HepG2 (cell line): ENCODE results near the gene EIF4H. TPM values are rescaled to one million over a fixed set of nuclear protein-coding genes. Genes with fewer than 3 reads are reported as not detected.

ENCODE experiments used
- ATAC-seq: fragments of 200-7000 bp; cut with Tn5 transposase; 3 replicates; pipeline ENCODE4 v1.9.1; 2020; ENCODE audit warnings: mild to moderate bottlenecking, moderate library complexity
- BruUV-seq: library from RNA; stranded (reverse); fragments of 400-500 nt; replicated peaks from 2 replicates; lab custom pipeline; 2021; lab: Mats Ljungman, UMichigan
- CTCF ChIA-PET: fragments of 300-600 bp; formaldehyde crosslinking; extraction: SDS; loops from one replicate; lab custom pipeline; 2021; ENCODE audit warnings: low total read pairs, inconsistent platforms, low intra/inter-chr PET ratio; lab: Yijun Ruan, JAX
- POLR2A ChIA-PET: fragments of 350-600 bp; sonication (Branson Sonifier 250); formaldehyde crosslinking; loops from one replicate; lab custom pipeline; 2020; ENCODE audit warnings: antibody characterized with exemption, inconsistent platforms; lab: Yijun Ruan, JAX
- DNase-seq: peaks from one replicate; pipeline ENCODE4 v3.0.0-alpha.2; 2015; ENCODE audit warnings: low spot score
- FAIRE-seq: peaks from 3 replicates; lab custom pipeline; 2011; peaks lifted over from hg19 to GRCh38; lab: Jason Lieb, UNC
- H2AFZ ChIP-seq: one replicate; pipeline ENCODE4 v1.6.1; 2011; ENCODE audit warnings: low read length, inconsistent platforms
- H3K27ac ChIP-seq: fragments of 300-600 bp; 3 replicates; pipeline ENCODE4 v1.8.0; 2011; ENCODE audit warnings: mixed run types, mild to moderate bottlenecking, mixed read lengths, low read length, inconsistent platforms; ENCODE audit not compliant: insufficient read depth; ENCODE audit errors: extremely low read length
- H3K27me3 ChIP-seq, 2 experiments: fragments of 200-600 bp in 1 of 2; 2 replicates in 1 of 2; 3 replicates in 1 of 2; pipeline versions ENCODE4 v1.6.0 to v1.8.0; 2011; ENCODE audit warnings: low read length in 2 of 2, mild to moderate bottlenecking in 2 of 2, moderate library complexity in 2 of 2, inconsistent platforms in 1 of 2; ENCODE audit not compliant: insufficient read depth in 2 of 2, control insufficient read depth in 1 of 2
- H3K36me3 ChIP-seq, 2 experiments: fragments of 200-600 bp in 1 of 2; replicated peaks in 1 of 2; 2 replicates in 1 of 2; 3 replicates in 1 of 2; pipeline versions ENCODE4 v1.5.1 to v1.8.0; 2011; ENCODE audit warnings: low read length in 2 of 2, inconsistent platforms in 1 of 2; ENCODE audit not compliant: insufficient read depth in 2 of 2, control insufficient read depth in 1 of 2
- H3K4me1 ChIP-seq: 2 replicates; pipeline ENCODE4 v1.5.1; 2012; ENCODE audit warnings: low read length, inconsistent platforms; ENCODE audit not compliant: insufficient read depth
- H3K4me2 ChIP-seq: 2 replicates; pipeline ENCODE4 v1.6.0; 2011; ENCODE audit warnings: low read depth, low read length, inconsistent platforms
- H3K4me3 ChIP-seq, 3 experiments: fragments of 200-600 bp in 1 of 3; sonication (generic), shearing (Covaris generic) in 1 of 3; replicated peaks in 1 of 3; 2 replicates each; pipeline ENCODE4 v1.5.1; 2011 to 2016; ENCODE audit warnings: low read length in 3 of 3, inconsistent platforms in 2 of 3, low read depth in 2 of 3, mild to moderate bottlenecking in 2 of 3, control low read depth in 1 of 3, mixed read lengths in 1 of 3; ENCODE audit not compliant: insufficient read depth in 1 of 3
- H3K79me2 ChIP-seq: one replicate; pipeline ENCODE4 v1.6.1; 2011; ENCODE audit warnings: low read length, inconsistent platforms; ENCODE audit not compliant: insufficient read depth
- H3K9ac ChIP-seq: 2 replicates; pipeline ENCODE4 v1.6.0; 2011; ENCODE audit warnings: mild to moderate bottlenecking, low read depth, low read length, inconsistent platforms; ENCODE audit not compliant: insufficient read depth
- H3K9me3 ChIP-seq: 2 replicates; pipeline ENCODE4 v1.5.1; 2012; ENCODE audit warnings: mild to moderate bottlenecking, low read length
- H4K20me1 ChIP-seq: 2 replicates; pipeline ENCODE4 v1.6.0; 2011; ENCODE audit warnings: inconsistent platforms, mild to moderate bottlenecking, low read length, moderate library complexity; ENCODE audit not compliant: insufficient read depth
- AKAP8 ChIP-seq: sonication (generic); formaldehyde crosslinking; IDR thresholded peaks from 2 replicates; pipeline ENCODE4 v1.5.1; 2020; ENCODE audit warnings: mild to moderate bottlenecking, missing genetic modification reagents
- BCL6 ChIP-seq: IDR thresholded peaks from 2 replicates; pipeline ENCODE4 v1.6.1; 2016; ENCODE audit warnings: missing genetic modification reagents, missing compliant biosample characterization
- HNF1B ChIP-seq: sonication (generic); formaldehyde crosslinking; IDR thresholded peaks from 2 replicates; pipeline ENCODE4 v1.5.1; 2020; ENCODE audit warnings: mild to moderate bottlenecking, moderate library complexity, missing genetic modification reagents
- KLF13 ChIP-seq: sonication (generic); formaldehyde crosslinking; IDR thresholded peaks from 2 replicates; pipeline ENCODE4 v1.4.0; 2020; ENCODE audit warnings: mild to moderate bottlenecking, missing genetic modification reagents
- MBNL3 ChIP-seq: fragments of 250-450 bp; sonication (Bioruptor Pico); conservative IDR thresholded peaks from 2 replicates; pipeline ENCODE4 v1.8.0; 2022; ENCODE audit warnings: mild to moderate bottlenecking, inconsistent platforms
- MTF1 ChIP-seq: sonication (generic); formaldehyde crosslinking; IDR thresholded peaks from 2 replicates; pipeline ENCODE4 v1.5.0; 2020; ENCODE audit warnings: missing genetic modification reagents
- NFE2L1 ChIP-seq: sonication (generic); formaldehyde crosslinking; IDR thresholded peaks from 2 replicates; pipeline ENCODE4 v1.4.0; 2020; ENCODE audit warnings: missing genetic modification reagents, mild to moderate bottlenecking, borderline replicate concordance
- RBFOX2 ChIP-seq: fragments of 200-400 bp; formaldehyde crosslinking; IDR thresholded peaks from 2 replicates; pipeline ENCODE4 v1.6.1; 2017; ENCODE audit warnings: low read depth, mild to moderate bottlenecking, low read length
- SKI ChIP-seq: fragments of 450-650 bp; IDR thresholded peaks from one replicate; pipeline ENCODE4 v1.6.1; 2018; ENCODE audit warnings: mild to moderate bottlenecking; ENCODE audit not compliant: partially characterized antibody
- SMC3 ChIP-seq: IDR thresholded peaks from 2 replicates; pipeline ENCODE4 v1.6.1; 2011; ENCODE audit warnings: low read length, improper control_type of control experiment
- SMYD3 ChIP-seq: sonication (generic); formaldehyde crosslinking; IDR thresholded peaks from 2 replicates; pipeline ENCODE4 v1.8.1; 2023; ENCODE audit warnings: mild to moderate bottlenecking, missing genetic modification reagents
- SP5 ChIP-seq: IDR thresholded peaks from 2 replicates; pipeline ENCODE4 v1.6.1; 2016; ENCODE audit warnings: low read depth, borderline replicate concordance
- XBP1 ChIP-seq: sonication (generic); formaldehyde crosslinking; IDR thresholded peaks from 2 replicates; pipeline ENCODE4 v1.5.0; 2020; ENCODE audit warnings: missing genetic modification reagents
- ZBTB14 ChIP-seq: sonication (generic); formaldehyde crosslinking; IDR thresholded peaks from 2 replicates; pipeline ENCODE4 v1.4.0; 2020; ENCODE audit warnings: missing genetic modification reagents
- ZFAT ChIP-seq: sonication (generic); formaldehyde crosslinking; conservative IDR thresholded peaks from 2 replicates; pipeline ENCODE4 v1.8.1; 2023; ENCODE audit warnings: missing genetic modification reagents, inconsistent platforms
- ZNF17 ChIP-seq: sonication (generic); formaldehyde crosslinking; IDR thresholded peaks from 2 replicates; pipeline ENCODE4 v1.5.0; 2020; ENCODE audit warnings: mild to moderate bottlenecking, missing genetic modification reagents
- ZNF232 ChIP-seq: sonication (generic); formaldehyde crosslinking; IDR thresholded peaks from 2 replicates; pipeline ENCODE4 v1.4.0; 2020; ENCODE audit warnings: missing genetic modification reagents, borderline replicate concordance
- ZNF343 ChIP-seq: sonication (generic); formaldehyde crosslinking; IDR thresholded peaks from 2 replicates; pipeline ENCODE4 v1.4.0; 2020; ENCODE audit warnings: mild to moderate bottlenecking, missing genetic modification reagents
- ZNF629 ChIP-seq: sonication (generic); formaldehyde crosslinking; conservative IDR thresholded peaks from 2 replicates; pipeline ENCODE4 v1.5.0; 2020; ENCODE audit warnings: missing genetic modification reagents
- WGBS: methylation state at CpG from one replicate; pipeline ENCODE4 v1.1.6; 2017; ENCODE audit warnings: low lambda C conversion rate; 5-methylcytosine and 5-hydroxymethylcytosine counted together
- in situ Hi-C: cut with HindIII; loops from 2 replicates; pipeline ENCODE4 v1.10.0; 2017; ENCODE audit warnings: low pct_unique_long_range_greater_than_20kb; ENCODE audit not compliant: extremely low pct_ligation_motif_present
- intact Hi-C: fragments of 100-400 bp; cut with micrococcal nuclease; formaldehyde crosslinking; loops from one replicate; pipeline ENCODE4 v1.10.0; 2022; ENCODE audit not compliant: unreplicated experiment
- polyA plus RNA-seq, 8 experiments: library from polyadenylated mRNA; depleted of rRNA in 3 of 8; stranded (reverse) in 7 of 8; unstranded in 1 of 8; fragments of >200 nt; fragmentation: Illumina TruSeq in 4 of 8; extraction: Trizol in 4 of 8; gene quantifications; 2 replicates each; pipeline versions ENCODE4 v1.2.1 to v1.2.3, GENCODE V29; 2011 to 2016; ENCODE audit warnings: low read depth in 4 of 8, missing spikeins in 1 of 8, mixed read lengths in 1 of 8; ENCODE audit not compliant: insufficient read depth in 1 of 8
- total RNA-seq, 5 experiments: library from RNA; depleted of rRNA; stranded (reverse); fragments of >200 nt; fragmentation: Illumina TruSeq; extraction: Trizol; gene quantifications; 2 replicates each; pipeline ENCODE4 v1.2.3, GENCODE V29; 2016; ENCODE audit warnings: low read depth in 1 of 5

EIF4H gene
- total and polyA plus RNA-seq, 2 of the 13 experiments (the other 11 are each of a cell fraction or from before 2014, with no cell fraction given) = 232 to 321 TPM

GRCh38 chr7:74138334-74138867, 35.8 kb upstream of the EIF4H start:
- CTCF ChIA-PET = no interaction called here
- in situ Hi-C loops = no loop called here
- FAIRE-seq (no peak), DNase-seq (no peak), ATAC-seq (no peak)
- intact Hi-C loops = no loop called here
- H4K20me1 ChIP-seq = no peaks in the 10 kb centered on the region
- POLR2A ChIA-PET = no interaction called here
- H3K36me3 ChIP-seq = no peaks in the 10 kb centered on the region
- BruUV-seq = no TSS peak
- no peak overlapping the region for H3K9ac ChIP-seq
- H3K79me2 ChIP-seq = no peaks in the 10 kb centered on the region
- H3K9me3 ChIP-seq = no peaks in the 10 kb centered on the region
- H3K27me3 ChIP-seq = no peaks in the 10 kb centered on the region
- H3K4me1 ChIP-seq = peaks cover 11% of the 10 kb centered on the region
- no peak overlapping the region for H2AFZ ChIP-seq
- H3K4me3 ChIP-seq = no peak overlapping the region
- 79% methylated on average over 12 of the region's 12 CpGs for WGBS
- TF ChIP-seq NFE2L1 (CRISPR knock-in tag) (no peak), KLF13 (no peak), MBNL3 (CRISPR knock-in tag) (no peak), SKI (no peak), HNF1B (CRISPR knock-in tag) (no peak), ZNF343 (CRISPR knock-in tag) (no peak), MTF1 (CRISPR knock-in tag) (no peak), SMYD3 (CRISPR knock-in tag) (no peak), XBP1 (no peak), SMC3 (no peak), ZNF17 (CRISPR knock-in tag) (no peak), ZNF629 (CRISPR knock-in tag) (no peak), ZNF232 (no peak), AKAP8 (CRISPR knock-in tag) (no peak), ZBTB14 (no peak), SP5 (CRISPR knock-in tag) (no peak), RBFOX2 (no peak), ZFAT (no peak), BCL6 (no peak)
- H3K27ac ChIP-seq = no peak overlapping the region
- H3K4me2 ChIP-seq = no peak overlapping the region
